H1 (cell line): ENCODE results near the gene NFATC4. TPM values are rescaled to one million over a fixed set of nuclear protein-coding genes. Genes with fewer than 3 reads are reported as not detected.

Source experiments
- CTCF ChIA-PET: fragments of 300-600 bp; sonication (Branson Sonifier 250); formaldehyde crosslinking; loops from one replicate; lab custom pipeline; 2021; ENCODE audit not compliant: partially characterized antibody; lab: Charles Lee
- POLR2A ChIA-PET: fragments of 300-600 bp; sonication (Branson Sonifier 250); formaldehyde crosslinking; loops from one replicate; lab custom pipeline; 2021; ENCODE audit warnings: inconsistent platforms; ENCODE audit not compliant: partially characterized antibody; lab: Charles Lee
- DNase-seq, 2 experiments: peaks; one replicate each; pipeline versions ENCODE4 v3.0.0 to v3.0.0-alpha.2; 2010 to 2022; ENCODE audit warnings: low spot score in 2 of 2, low read depth in 1 of 2, mixed read lengths in 1 of 2
- FAIRE-seq: peaks from 2 replicates; lab custom pipeline; 2011; peaks lifted over from hg19 to GRCh38; lab: Jason Lieb, UNC
- H2AFZ ChIP-seq: 2 replicates; pipeline ENCODE4 v1.8.1; 2012; ENCODE audit warnings: low read length, inconsistent platforms
- H2AK5ac ChIP-seq: 2 replicates; pipeline ENCODE4 v1.6.1; 2013; ENCODE audit warnings: low read depth, low read length
- H2BK120ac ChIP-seq: replicated peaks from 2 replicates; pipeline ENCODE3; 2013; ENCODE audit warnings: low read depth, low read length, inconsistent platforms
- H2BK12ac ChIP-seq: 2 replicates; pipeline ENCODE4 v1.6.1; 2013; ENCODE audit warnings: low read depth, low read length
- H2BK15ac ChIP-seq: 2 replicates; pipeline ENCODE4 v1.6.1; 2013; ENCODE audit warnings: low read length
- H2BK20ac ChIP-seq: 2 replicates; pipeline ENCODE4 v1.6.1; 2013; ENCODE audit warnings: low read length
- H2BK5ac ChIP-seq: 2 replicates; pipeline ENCODE4 v1.6.1; 2013; ENCODE audit warnings: low read depth, low read length
- H3K14ac ChIP-seq: 2 replicates; pipeline ENCODE4 v1.6.1; 2013; ENCODE audit warnings: inconsistent platforms; ENCODE audit not compliant: insufficient read length
- H3K18ac ChIP-seq: 2 replicates; pipeline ENCODE4 v1.6.1; 2013; ENCODE audit warnings: low read length; ENCODE audit errors: extremely low read depth
- H3K23ac ChIP-seq: 2 replicates; pipeline ENCODE4 v1.6.1; 2013; ENCODE audit warnings: inconsistent platforms; ENCODE audit not compliant: insufficient read length
- H3K23me2 ChIP-seq: 2 replicates; pipeline ENCODE4 v1.6.1; 2013; ENCODE audit warnings: low read depth, low read length
- H3K27ac ChIP-seq: 2 replicates; pipeline ENCODE4 v1.6.1; 2011; ENCODE audit warnings: low read depth, low read length, inconsistent platforms
- H3K27me3 ChIP-seq, 4 experiments: replicated peaks in 1 of 4; 1 replicate in 1 of 4; 2 replicates in 3 of 4; pipeline versions ENCODE4 v1.6.1 to v1.8.1; 2011 to 2013; ENCODE audit warnings: low read length in 3 of 4, mild to moderate bottlenecking in 3 of 4, inconsistent platforms in 2 of 4, mixed read lengths in 2 of 4, moderate library complexity in 1 of 4; ENCODE audit not compliant: control insufficient read depth in 3 of 4, insufficient read depth in 3 of 4; ENCODE audit errors: extremely low read depth in 1 of 4
- H3K36me3 ChIP-seq, 4 experiments: 2 replicates each; pipeline versions ENCODE4 v1.6.1 to v1.8.1; 2011 to 2013; ENCODE audit warnings: mild to moderate bottlenecking in 4 of 4, low read length in 3 of 4, moderate library complexity in 2 of 4, control low read depth in 1 of 4, inconsistent platforms in 1 of 4; ENCODE audit not compliant: insufficient read depth in 4 of 4, control insufficient read depth in 2 of 4
- H3K4ac ChIP-seq: replicated peaks from 2 replicates; pipeline ENCODE3; 2013; ENCODE audit warnings: low read length, low read depth, mixed read lengths, inconsistent platforms; ENCODE audit not compliant: insufficient read length
- H3K4me1 ChIP-seq, 4 experiments: replicated peaks in 1 of 4; 1 replicate in 1 of 4; 2 replicates in 3 of 4; pipeline versions ENCODE4 v1.6.1 to v1.8.1; 2011 to 2013; ENCODE audit warnings: low read length in 3 of 4, inconsistent platforms in 2 of 4, mixed read lengths in 1 of 4; ENCODE audit not compliant: insufficient read depth in 4 of 4, control insufficient read depth in 3 of 4
- H3K4me2 ChIP-seq, 2 experiments: 2 replicates each; pipeline versions ENCODE4 v1.6.1 to v1.8.1; 2011 to 2013; ENCODE audit warnings: low read depth in 2 of 2, low read length in 2 of 2, control low read depth in 1 of 2, inconsistent platforms in 1 of 2, mild to moderate bottlenecking in 1 of 2; ENCODE audit not compliant: insufficient read depth in 1 of 2
- H3K4me3 ChIP-seq, 4 experiments: fragments of 200-600, 300-600 bp in 1 of 4; sonication (generic), shearing (Covaris generic), sonication (Bioruptor Twin) in 1 of 4; 2 replicates each; pipeline versions ENCODE4 v1.5.1 to v1.8.1; 2011 to 2016; ENCODE audit warnings: low read length in 4 of 4, low read depth in 3 of 4, control low read depth in 2 of 4, inconsistent platforms in 2 of 4, mild to moderate bottlenecking in 2 of 4, mixed read lengths in 1 of 4, moderate library complexity in 1 of 4; ENCODE audit not compliant: insufficient read depth in 2 of 4; ENCODE audit errors: extremely low read depth in 1 of 4
- H3K56ac ChIP-seq: replicated peaks from 2 replicates; pipeline ENCODE3; 2013; ENCODE audit warnings: low read depth, mild to moderate bottlenecking, mixed read lengths, low read length, inconsistent platforms; ENCODE audit not compliant: insufficient read length
- H3K79me1 ChIP-seq: 2 replicates; pipeline ENCODE4 v1.6.1; 2013; ENCODE audit warnings: low read depth, low read length, control low read depth
- H3K79me2 ChIP-seq, 2 experiments: 2 replicates each; pipeline versions ENCODE4 v1.6.1 to v1.8.1; 2012 to 2013; ENCODE audit warnings: low read length in 2 of 2, mild to moderate bottlenecking in 2 of 2, inconsistent platforms in 1 of 2; ENCODE audit not compliant: insufficient read depth in 2 of 2, control insufficient read depth in 1 of 2
- H3K9ac ChIP-seq, 4 experiments: replicated peaks in 1 of 4; 1 replicate in 1 of 4; 2 replicates in 3 of 4; pipeline versions ENCODE4 v1.6.1 to v1.8.1; 2011 to 2013; ENCODE audit warnings: low read depth in 3 of 4, low read length in 3 of 4, control low read depth in 2 of 4, mild to moderate bottlenecking in 2 of 4, moderate library complexity in 2 of 4, inconsistent platforms in 1 of 4; ENCODE audit errors: extremely low read depth in 1 of 4
- H3K9me3 ChIP-seq, 2 experiments: 2 replicates each; pipeline versions ENCODE4 v1.6.1 to v1.8.1; 2012 to 2013; ENCODE audit warnings: mild to moderate bottlenecking in 2 of 2, moderate library complexity in 2 of 2, control low read depth in 1 of 2, inconsistent platforms in 1 of 2, low read depth in 1 of 2, low read length in 1 of 2, mixed read lengths in 1 of 2; ENCODE audit not compliant: insufficient read depth in 2 of 2
- H4K20me1 ChIP-seq, 2 experiments: replicated peaks in 1 of 2; 2 replicates each; pipeline versions ENCODE3 to v1.8.1; 2011 to 2013; ENCODE audit warnings: inconsistent platforms in 2 of 2, low read length in 2 of 2, mild to moderate bottlenecking in 1 of 2; ENCODE audit not compliant: insufficient read depth in 2 of 2, control insufficient read depth in 1 of 2
- H4K5ac ChIP-seq: 2 replicates; pipeline ENCODE4 v1.6.1; 2013; ENCODE audit warnings: low read length, low read depth, mixed read lengths, inconsistent platforms; ENCODE audit not compliant: insufficient read length
- H4K8ac ChIP-seq: 2 replicates; pipeline ENCODE4 v1.8.0; 2013; ENCODE audit warnings: mild to moderate bottlenecking, moderate library complexity, low read length, inconsistent platforms; ENCODE audit not compliant: insufficient read depth; ENCODE audit errors: extremely low read depth
- H4K91ac ChIP-seq: replicated peaks from 2 replicates; pipeline ENCODE3; 2013; ENCODE audit warnings: low read length, mixed read lengths, inconsistent platforms; ENCODE audit not compliant: insufficient read length
- CBX5 ChIP-seq: fragments of 300-800, 300-1000 bp; sonication (generic); IDR thresholded peaks from 2 replicates; pipeline ENCODE4 v1.7.1; 2016; ENCODE audit warnings: antibody characterized with exemption, low read length, low read depth
- CEBPB ChIP-seq: IDR thresholded peaks from 2 replicates; pipeline ENCODE4 v1.6.1; 2012; ENCODE audit warnings: low read depth, low read length
- CREB1 ChIP-seq: IDR thresholded peaks from 2 replicates; pipeline ENCODE4 v1.6.1; 2012; ENCODE audit warnings: inconsistent platforms
- FOSL1 ChIP-seq: IDR thresholded peaks from 2 replicates; pipeline ENCODE4 v1.6.1; 2011; ENCODE audit warnings: mild to moderate bottlenecking, low read depth, low read length, moderate library complexity; ENCODE audit not compliant: insufficient read depth
- HDAC2 ChIP-seq, 2 experiments: fragments of 300-600 bp in 1 of 2; sonication (generic) in 1 of 2; IDR thresholded peaks; 2 replicates each; pipeline ENCODE4 v1.6.1; 2011 to 2012; ENCODE audit warnings: low read depth in 2 of 2, low read length in 2 of 2, mild to moderate bottlenecking in 2 of 2, moderate library complexity in 2 of 2, borderline replicate concordance in 1 of 2, inconsistent platforms in 1 of 2
- PHF8 ChIP-seq: fragments of 200-600 bp; sonication (generic); conservative IDR thresholded peaks from 2 replicates; pipeline ENCODE4 v1.7.1; 2012; ENCODE audit warnings: low read depth, mild to moderate bottlenecking, inconsistent platforms, low read length, moderate library complexity
- POLR2A ChIP-seq, 2 experiments: IDR thresholded peaks; 1 replicate in 1 of 2; 2 replicates in 1 of 2; pipeline ENCODE4 v1.6.1; 2011; ENCODE audit warnings: low read depth in 2 of 2, low read length in 2 of 2, mild to moderate bottlenecking in 2 of 2; ENCODE audit errors: control extremely low read depth in 1 of 2
- RFX5 ChIP-seq: IDR thresholded peaks from 2 replicates; pipeline ENCODE4 v1.6.1; 2011; ENCODE audit warnings: low read depth, low read length, improper control_type of control experiment, borderline replicate concordance
- SIRT6 ChIP-seq: IDR thresholded peaks from one replicate; pipeline ENCODE4 v1.7.1; 2012; ENCODE audit warnings: low read length, inconsistent platforms
- SIX5 ChIP-seq: IDR thresholded peaks from 2 replicates; pipeline ENCODE4 v1.6.1; 2011; ENCODE audit warnings: mild to moderate bottlenecking, low read depth, low read length
- SP2 ChIP-seq: IDR thresholded peaks from 2 replicates; pipeline ENCODE4 v1.6.1; 2012; ENCODE audit warnings: mild to moderate bottlenecking, low read length, inconsistent platforms
- USF2 ChIP-seq: IDR thresholded peaks from 2 replicates; pipeline ENCODE4 v1.6.1; 2011; ENCODE audit warnings: low read length, improper control_type of control experiment
- ZNF274 ChIP-seq: IDR thresholded peaks from 2 replicates; pipeline ENCODE4 v1.7.0; 2012; ENCODE audit warnings: low read length, borderline replicate concordance; ENCODE audit errors: extremely low read depth
- WGBS, 2 experiments: shearing (Covaris generic) in 1 of 2; methylation state at CpG; one replicate each; pipeline versions ENCODE4 v1.1.6 to v1.1.7; 2013 to 2015; ENCODE audit warnings: low lambda C conversion rate in 2 of 2, mixed read lengths in 2 of 2, inconsistent platforms in 1 of 2, low coverage in 1 of 2, missing lambda C conversion rate in 1 of 2; ENCODE audit not compliant: insufficient replicate concordance in 2 of 2, insufficient coverage in 1 of 2, insufficient read length in 1 of 2; ENCODE audit errors: extremely low coverage in 1 of 2, missing lambda C conversion rate in 1 of 2; 5-methylcytosine and 5-hydroxymethylcytosine counted together
- polyA plus RNA-seq, 7 experiments: library from polyadenylated mRNA; depleted of rRNA in 3 of 7; stranded (reverse) in 5 of 7; unstranded in 2 of 7; fragments of >200 nt in 5 of 7; fragments of 200-250 nt in 2 of 7; gene quantifications; 1 replicate in 5 of 7; 2 replicates in 1 of 7; 4 replicates in 1 of 7; pipeline versions ENCODE4 v1.2.1 to v1.2.3, GENCODE V29; 2011 to 2013; ENCODE audit warnings: missing spikeins in 2 of 7, mixed read lengths in 2 of 7
- total RNA-seq: library from RNA; stranded (reverse); fragmentation: NEBNext Ultra II Directional; extraction: Animal tissue kit (Norgen Biotek cat#: 25700); gene quantifications from 2 replicates; pipeline ENCODE4 v1.2.1, GENCODE V29; 2021

NFATC4 gene
- total and polyA plus RNA-seq, 2 of the 8 experiments (the other 6 are each of a cell fraction or from before 2014, with no cell fraction given), result 47.3 to 50.3 TPM

GRCh38 chr14:24378327-24378726 lies 10.3 kb downstream of the NFATC4 start:
- no peaks in the 10 kb centered on the region for H3K27me3 ChIP-seq
- TF ChIP-seq RFX5, result no peak
- TF ChIP-seq CREB1, result no peak
- TF ChIP-seq SIX5, result no peak
- no peak for TF ChIP-seq POLR2A (IDR thresholded peaks at IDR 0.05; ENCODE audit: control extremely low read depth in 1 of 2, low read depth in 2 of 2, low read length in 2 of 2)
- TF ChIP-seq USF2, result no peak
- TF ChIP-seq SP2, result no peak
- TF ChIP-seq PHF8, result no peak
- no peak for TF ChIP-seq SIRT6
- no peak for TF ChIP-seq FOSL1
- no peak for TF ChIP-seq ZNF274
- no peak for TF ChIP-seq CBX5
- TF ChIP-seq HDAC2 (IDR thresholded peaks at IDR 0.05; ENCODE audit: borderline replicate concordance in 1 of 2, low read depth in 2 of 2, low read length in 2 of 2), result no peak
- no peak for TF ChIP-seq CEBPB

More at GRCh38 chr14:24378327-24378726, 10.3 kb downstream of the NFATC4 start:
- ChIA-PET CTCF (interaction anchor here (0.8 to 16.4 kb wide), 14 partner anchors 8 to 58 kb away, joined by 3 to 207 read pairs (median 9); partner anchors contain the start of genes ADCY4, CBLN3, KHNYN and NFATC4), POLR2A (interaction anchor here (1.4 to 4.7 kb wide), 10 partner anchors 8 to 40 kb away, joined by 3 to 27 read pairs (median 5); partner anchors contain the start of gene NFATC4)
- DNase-seq (no peak), FAIRE-seq (no peak)
- H3K4ac ChIP-seq, result no peak overlapping the region
- no peak overlapping the region for H3K27ac ChIP-seq
- H2AFZ ChIP-seq, result no peak overlapping the region
- H3K9me3 ChIP-seq, result no peaks in the 10 kb centered on the region
- no peak overlapping the region for H3K56ac ChIP-seq
- peaks cover 7% of the 10 kb centered on the region; the same call in 1 of the 2 replicates for H3K23me2 ChIP-seq
- H3K4me3 ChIP-seq, result no peak overlapping the region
- H4K5ac ChIP-seq, result no peak overlapping the region
- H3K36me3 ChIP-seq, result peaks cover 2 to 7% (median 3%) of the 10 kb centered on the region in 4 experiments; a peak in 5 of 8 replicates
- H4K20me1 ChIP-seq, result no peaks in the 10 kb centered on the region
- no peak overlapping the region for H3K18ac ChIP-seq
- H2BK12ac ChIP-seq, result no peak overlapping the region
- peaks cover 11 to 25% (median 13%) of the 10 kb centered on the region in 4 experiments for H3K4me1 ChIP-seq
- WGBS, 2 experiments, result 95% methylated on average over 3 of the region's 3 CpGs; no CpG with 5 or more reads in 1 of the 2 experiments
- H4K8ac ChIP-seq, result no peak overlapping the region; the same call in 1 of the 2 replicates
- no peak overlapping the region for H3K9ac ChIP-seq
- H3K23ac ChIP-seq, result no peak overlapping the region
- H3K4me2 ChIP-seq, result no peak overlapping the region
- H2AK5ac ChIP-seq, result no peak overlapping the region
- no peak overlapping the region for H4K91ac ChIP-seq
- H2BK120ac ChIP-seq, result no peak overlapping the region
- no peak overlapping the region for H2BK20ac ChIP-seq
- H3K79me2 ChIP-seq, result no peaks in the 10 kb centered on the region
- 0 out of 2 replicates have a peak overlapping the region, but pooled peaks have one; percentile 32 for H2BK5ac ChIP-seq
- no peak overlapping the region; the same call in 1 of the 2 replicates for H2BK15ac ChIP-seq
- no peak overlapping the region for H3K14ac ChIP-seq
- H3K79me1 ChIP-seq, result no peaks in the 10 kb centered on the region
